HepG2 (cell line): ENCODE data around the gene HMGCS2. TPM values are rescaled to one million over a fixed set of nuclear protein-coding genes. Genes with fewer than 3 reads are reported as not detected.

Experiments used
- ATAC-seq: fragments of 200-7000 bp; cut with Tn5 transposase; 3 replicates; pipeline ENCODE4 v1.9.1; 2020; ENCODE audit warnings: mild to moderate bottlenecking, moderate library complexity
- BruUV-seq: library from RNA; stranded (reverse); fragments of 400-500 nt; replicated peaks from 2 replicates; lab custom pipeline; 2021; lab: Mats Ljungman, UMichigan
- CTCF ChIA-PET: fragments of 300-600 bp; formaldehyde crosslinking; extraction: SDS; loops from one replicate; lab custom pipeline; 2021; ENCODE audit warnings: low total read pairs, inconsistent platforms, low intra/inter-chr PET ratio; lab: Yijun Ruan, JAX
- POLR2A ChIA-PET: fragments of 350-600 bp; sonication (Branson Sonifier 250); formaldehyde crosslinking; loops from one replicate; lab custom pipeline; 2020; ENCODE audit warnings: antibody characterized with exemption, inconsistent platforms; lab: Yijun Ruan, JAX
- DNase-seq: peaks from one replicate; pipeline ENCODE4 v3.0.0-alpha.2; 2015; ENCODE audit warnings: low spot score
- FAIRE-seq: peaks from 3 replicates; lab custom pipeline; 2011; peaks lifted over from hg19 to GRCh38; lab: Jason Lieb, UNC
- H2AFZ ChIP-seq: one replicate; pipeline ENCODE4 v1.6.1; 2011; ENCODE audit warnings: low read length, inconsistent platforms
- H3K27ac ChIP-seq: fragments of 300-600 bp; 3 replicates; pipeline ENCODE4 v1.8.0; 2011; ENCODE audit warnings: mixed run types, mild to moderate bottlenecking, mixed read lengths, low read length, inconsistent platforms; ENCODE audit not compliant: insufficient read depth; ENCODE audit errors: extremely low read length
- H3K27me3 ChIP-seq, 2 experiments: fragments of 200-600 bp in 1 of 2; 2 replicates in 1 of 2; 3 replicates in 1 of 2; pipeline versions ENCODE4 v1.6.0 to v1.8.0; 2011; ENCODE audit warnings: low read length in 2 of 2, mild to moderate bottlenecking in 2 of 2, moderate library complexity in 2 of 2, inconsistent platforms in 1 of 2; ENCODE audit not compliant: insufficient read depth in 2 of 2, control insufficient read depth in 1 of 2
- H3K36me3 ChIP-seq, 2 experiments: fragments of 200-600 bp in 1 of 2; replicated peaks in 1 of 2; 2 replicates in 1 of 2; 3 replicates in 1 of 2; pipeline versions ENCODE4 v1.5.1 to v1.8.0; 2011; ENCODE audit warnings: low read length in 2 of 2, inconsistent platforms in 1 of 2; ENCODE audit not compliant: insufficient read depth in 2 of 2, control insufficient read depth in 1 of 2
- H3K4me1 ChIP-seq: 2 replicates; pipeline ENCODE4 v1.5.1; 2012; ENCODE audit warnings: low read length, inconsistent platforms; ENCODE audit not compliant: insufficient read depth
- H3K4me2 ChIP-seq: 2 replicates; pipeline ENCODE4 v1.6.0; 2011; ENCODE audit warnings: low read depth, low read length, inconsistent platforms
- H3K4me3 ChIP-seq, 3 experiments: fragments of 200-600 bp in 1 of 3; sonication (generic), shearing (Covaris generic) in 1 of 3; replicated peaks in 1 of 3; 2 replicates each; pipeline ENCODE4 v1.5.1; 2011 to 2016; ENCODE audit warnings: low read length in 3 of 3, inconsistent platforms in 2 of 3, low read depth in 2 of 3, mild to moderate bottlenecking in 2 of 3, control low read depth in 1 of 3, mixed read lengths in 1 of 3; ENCODE audit not compliant: insufficient read depth in 1 of 3
- H3K79me2 ChIP-seq: one replicate; pipeline ENCODE4 v1.6.1; 2011; ENCODE audit warnings: low read length, inconsistent platforms; ENCODE audit not compliant: insufficient read depth
- H3K9ac ChIP-seq: 2 replicates; pipeline ENCODE4 v1.6.0; 2011; ENCODE audit warnings: mild to moderate bottlenecking, low read depth, low read length, inconsistent platforms; ENCODE audit not compliant: insufficient read depth
- H3K9me3 ChIP-seq: 2 replicates; pipeline ENCODE4 v1.5.1; 2012; ENCODE audit warnings: mild to moderate bottlenecking, low read length
- H4K20me1 ChIP-seq: 2 replicates; pipeline ENCODE4 v1.6.0; 2011; ENCODE audit warnings: inconsistent platforms, mild to moderate bottlenecking, low read length, moderate library complexity; ENCODE audit not compliant: insufficient read depth
- HINFP ChIP-seq: sonication (generic); formaldehyde crosslinking; IDR thresholded peaks from 2 replicates; pipeline ENCODE4 v1.4.0; 2020; ENCODE audit warnings: low read depth, mild to moderate bottlenecking, missing genetic modification reagents
- IRX3 ChIP-seq: sonication (generic); formaldehyde crosslinking; IDR thresholded peaks from 2 replicates; pipeline ENCODE4 v1.8.1; 2023; ENCODE audit warnings: mild to moderate bottlenecking, low read depth, missing genetic modification reagents, borderline replicate concordance
- MATR3 ChIP-seq: sonication (generic); formaldehyde crosslinking; IDR thresholded peaks from 2 replicates; pipeline ENCODE4 v1.4.0; 2020; ENCODE audit warnings: missing genetic modification reagents
- SMC3 ChIP-seq: IDR thresholded peaks from 2 replicates; pipeline ENCODE4 v1.6.1; 2011; ENCODE audit warnings: low read length, improper control_type of control experiment
- ZNF496 ChIP-seq: sonication (generic); formaldehyde crosslinking; IDR thresholded peaks from 2 replicates; pipeline ENCODE4 v1.8.1; 2023; ENCODE audit warnings: mild to moderate bottlenecking, moderate library complexity, missing genetic modification reagents; ENCODE audit not compliant: insufficient replicate concordance
- ZNF556 ChIP-seq: sonication (generic); formaldehyde crosslinking; IDR thresholded peaks from 2 replicates; pipeline ENCODE4 v1.4.0; 2020; ENCODE audit warnings: mild to moderate bottlenecking, missing genetic modification reagents, borderline replicate concordance
- ZNF609 ChIP-seq: sonication (generic); formaldehyde crosslinking; IDR thresholded peaks from 2 replicates; pipeline ENCODE4 v1.4.0; 2020; ENCODE audit warnings: mild to moderate bottlenecking, missing genetic modification reagents, borderline replicate concordance
- ZNF83 ChIP-seq: sonication (generic); formaldehyde crosslinking; IDR thresholded peaks from 2 replicates; pipeline ENCODE4 v1.4.0; 2020; ENCODE audit warnings: missing genetic modification reagents, mild to moderate bottlenecking, borderline replicate concordance
- whole genome bisulfite sequencing: methylation state at CpG from one replicate; pipeline ENCODE4 v1.1.6; 2017; ENCODE audit warnings: low lambda C conversion rate; 5-methylcytosine and 5-hydroxymethylcytosine counted together
- in situ Hi-C: cut with HindIII; loops from 2 replicates; pipeline ENCODE4 v1.10.0; 2017; ENCODE audit warnings: low pct_unique_long_range_greater_than_20kb; ENCODE audit not compliant: extremely low pct_ligation_motif_present
- intact Hi-C: fragments of 100-400 bp; cut with micrococcal nuclease; formaldehyde crosslinking; loops from one replicate; pipeline ENCODE4 v1.10.0; 2022; ENCODE audit not compliant: unreplicated experiment
- polyA plus RNA-seq, 8 experiments: library from polyadenylated mRNA; depleted of rRNA in 3 of 8; stranded (reverse) in 7 of 8; unstranded in 1 of 8; fragments of >200 nt; fragmentation: Illumina TruSeq in 4 of 8; extraction: Trizol in 4 of 8; gene quantifications; 2 replicates each; pipeline versions ENCODE4 v1.2.1 to v1.2.3, GENCODE V29; 2011 to 2016; ENCODE audit warnings: low read depth in 4 of 8, missing spikeins in 1 of 8, mixed read lengths in 1 of 8; ENCODE audit not compliant: insufficient read depth in 1 of 8
- total RNA-seq, 5 experiments: library from RNA; depleted of rRNA; stranded (reverse); fragments of >200 nt; fragmentation: Illumina TruSeq; extraction: Trizol; gene quantifications; 2 replicates each; pipeline ENCODE4 v1.2.3, GENCODE V29; 2016; ENCODE audit warnings: low read depth in 1 of 5

HMGCS2 gene
- total and polyA plus RNA-seq, 2 of the 13 experiments (the other 11 are each of a cell fraction or from before 2014, with no cell fraction given), result 0.44 to 1.5 TPM

- no TSS peak for BruUV-seq
- no peak overlapping the region for H3K27ac ChIP-seq
- peaks cover 5 to 10% of the 10 kb centered on the region in 2 experiments; a peak in 4 of 5 replicates for H3K36me3 ChIP-seq
- H3K4me3 ChIP-seq, result no peak overlapping the region
- no peak overlapping the region for H2AFZ ChIP-seq
- peaks cover 38% of the 10 kb centered on the region for H3K4me1 ChIP-seq
- in situ Hi-C loops, result no loop called here
- ChIA-PET CTCF (no interaction called here), POLR2A (interaction anchor here (1.5 to 4.4 kb wide), 2 partner anchors 18 to 36 kb away, joined by 4 to 27 read pairs; partner anchors contain the start of gene PHGDH)
- no peaks in the 10 kb centered on the region for H4K20me1 ChIP-seq
- H3K27me3 ChIP-seq, result no peaks in the 10 kb centered on the region; a peak in 1 of 5 replicates
- no peaks in the 10 kb centered on the region for H3K9me3 ChIP-seq
- intact Hi-C loops, result no loop called here
- TF ChIP-seq ZNF83 (CRISPR knock-in tag), result no peak
- TF ChIP-seq ZNF496 (CRISPR knock-in tag), result no peak
- TF ChIP-seq ZNF556 (CRISPR knock-in tag), result no peak
- TF ChIP-seq ZNF609 (CRISPR knock-in tag), result no peak
- no peak for TF ChIP-seq IRX3 (CRISPR knock-in tag)
- no peak for TF ChIP-seq HINFP (CRISPR knock-in tag)
- no peak for TF ChIP-seq MATR3 (CRISPR knock-in tag)
- no peak for TF ChIP-seq SMC3
- no peak overlapping the region for H3K9ac ChIP-seq
- H3K79me2 ChIP-seq, result no peaks in the 10 kb centered on the region
- whole genome bisulfite sequencing, result 24% methylated on average over 4 of the region's 4 CpGs
- ATAC-seq, result no peak
- no peak for FAIRE-seq
- H3K4me2 ChIP-seq, result no peak overlapping the region
- no peak for DNase-seq
These were observed 20.7 kb downstream of the HMGCS2 start for GRCh38 chr1:119748040-119748439.
